Dedifferentiated amniotic fluid mesenchymal stem cell (primary cell): ENCODE data around the gene CLEC20A.

Experiments used
- DNase-seq: peaks from one replicate; pipeline ENCODE4 v3.0.0-alpha.2; 2016; ENCODE audit errors: extremely low spot score

Gene CLEC20A

GRCh38 chr1:178500091-178500770 lies 3.5 kb upstream of the CLEC20A start:
- DNase-seq = no peak

DNA sequence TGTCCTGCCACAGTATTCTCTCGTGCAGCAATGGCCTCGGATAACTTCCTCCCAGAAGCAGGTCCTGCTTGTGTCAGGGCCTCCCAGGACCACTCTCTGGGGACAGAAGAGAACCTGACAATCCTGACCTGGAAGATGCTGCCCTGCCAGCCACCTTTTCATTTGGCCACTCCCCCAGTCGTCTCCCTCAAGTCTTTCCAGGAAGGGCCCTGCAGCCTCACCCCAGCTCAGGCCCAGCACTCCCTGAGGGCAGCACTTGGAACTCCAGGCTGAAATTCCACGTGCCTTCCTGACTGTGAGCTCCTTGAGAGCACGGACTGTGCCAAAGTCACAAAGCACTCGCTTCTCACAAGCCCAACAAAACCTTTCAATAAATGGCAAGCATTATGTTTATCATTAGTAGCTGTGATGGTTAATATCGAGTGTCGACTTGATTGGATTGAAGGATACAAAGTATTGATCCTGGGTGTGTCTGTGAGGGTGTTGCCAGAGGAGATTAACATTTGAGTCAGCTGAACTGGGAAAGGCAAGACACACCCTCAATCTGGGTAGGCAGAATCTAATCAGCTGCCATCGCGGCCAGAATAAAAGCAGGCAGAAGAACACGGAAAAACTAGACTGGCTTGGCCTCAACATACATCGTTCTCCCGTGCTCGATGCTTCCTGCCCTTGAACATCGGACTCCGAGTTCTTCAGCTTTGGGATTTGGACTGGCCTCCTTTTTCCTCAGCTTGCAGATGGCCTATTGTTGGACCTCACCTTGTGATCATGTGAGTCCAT lies 2.3 kb upstream of the CLEC20A start:
- no peak for DNase-seq

GRCh38 chr1:178497903-178498478 lies 1.2 kb upstream of the CLEC20A start:
- no peak for DNase-seq

DNA sequence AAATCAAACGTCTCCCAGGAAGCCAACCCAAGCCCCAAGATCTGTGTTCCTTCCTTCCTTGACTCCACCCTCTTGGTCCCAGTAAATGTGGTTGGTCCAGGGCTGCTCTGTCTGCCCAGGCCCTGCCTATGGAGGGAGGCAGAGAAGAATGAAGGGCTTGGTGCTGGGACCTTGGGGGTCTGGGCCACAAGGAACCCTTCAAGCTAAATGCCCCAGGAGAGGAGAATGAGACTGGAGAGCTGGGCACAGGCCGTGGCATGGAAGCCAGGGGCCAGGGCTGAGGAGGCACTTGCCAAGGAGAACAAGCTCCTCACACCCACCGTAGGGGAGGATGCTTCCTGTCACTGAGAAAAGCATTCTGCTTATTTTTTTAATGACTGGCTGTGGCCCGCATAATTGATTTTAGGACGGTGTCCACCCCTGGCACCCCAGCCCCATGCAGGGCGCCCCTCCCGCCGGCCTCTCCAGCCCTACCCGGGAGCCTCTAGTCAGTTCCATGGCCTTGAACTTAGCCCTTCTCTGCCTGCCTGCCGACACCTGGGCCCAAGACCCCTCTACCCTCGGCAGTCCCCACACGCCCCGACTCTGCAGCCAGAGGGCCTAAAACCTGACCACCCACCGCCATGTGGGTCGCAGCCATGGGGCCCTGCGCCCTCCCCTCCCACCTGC lies 889 bp downstream of the CLEC20A start:
- DNase-seq = no peak

GRCh38 chr1:178495158-178495557 lies 1.6 kb downstream of the CLEC20A start:
- no peak for DNase-seq

GRCh38 chr1:178494569-178494971 lies 2.2 kb downstream of the CLEC20A start:
- no peak for DNase-seq

- DNase-seq = no peak
Measured at GRCh38 chr1:178493301-178493741, 3.4 kb downstream of the CLEC20A start.

DNA sequence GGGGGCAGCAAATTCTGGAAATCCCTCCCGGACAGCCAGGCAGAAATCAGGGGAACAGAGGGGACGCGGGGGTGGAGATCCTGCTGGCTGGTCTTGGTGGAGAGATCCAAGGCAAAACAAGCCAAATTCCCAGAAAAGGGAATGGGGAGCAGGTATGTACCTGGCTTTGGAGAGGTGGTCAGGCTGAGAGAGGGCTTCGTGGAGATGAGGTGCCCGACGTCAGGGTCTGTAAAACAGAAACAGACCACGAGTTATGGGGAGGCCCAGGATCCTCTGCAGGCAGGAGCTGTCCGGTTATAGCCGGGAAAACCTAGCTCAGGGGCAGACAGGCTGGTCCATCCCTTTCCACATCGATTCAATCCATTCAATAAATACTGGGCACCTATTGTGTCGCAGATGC lies 4.4 kb downstream of the CLEC20A start:
- no peak for DNase-seq

GRCh38 chr1:178491721-178492120 lies 5.0 kb downstream of the CLEC20A start:
- DNase-seq = no peak

DNA sequence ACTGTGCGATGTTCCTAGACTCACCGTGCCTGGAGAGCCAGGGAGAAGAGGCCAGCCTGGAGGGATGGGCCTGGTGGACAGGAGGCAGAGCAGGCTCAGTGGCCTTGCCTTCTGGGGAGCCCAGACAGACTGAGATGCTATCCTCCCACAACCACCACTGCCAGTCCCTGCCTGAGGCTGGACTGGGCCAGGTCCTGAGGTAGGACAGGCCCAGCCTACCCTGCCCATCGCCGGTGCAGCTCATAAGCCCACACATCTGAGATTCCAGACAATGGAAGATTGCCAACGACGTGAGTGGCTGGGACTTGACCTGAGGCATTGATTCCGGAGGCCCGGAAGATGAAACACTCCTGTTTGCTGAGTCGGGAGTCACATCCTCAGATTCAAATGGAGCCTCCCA lies 5.8 kb downstream of the CLEC20A start:
- DNase-seq = no peak

DNA sequence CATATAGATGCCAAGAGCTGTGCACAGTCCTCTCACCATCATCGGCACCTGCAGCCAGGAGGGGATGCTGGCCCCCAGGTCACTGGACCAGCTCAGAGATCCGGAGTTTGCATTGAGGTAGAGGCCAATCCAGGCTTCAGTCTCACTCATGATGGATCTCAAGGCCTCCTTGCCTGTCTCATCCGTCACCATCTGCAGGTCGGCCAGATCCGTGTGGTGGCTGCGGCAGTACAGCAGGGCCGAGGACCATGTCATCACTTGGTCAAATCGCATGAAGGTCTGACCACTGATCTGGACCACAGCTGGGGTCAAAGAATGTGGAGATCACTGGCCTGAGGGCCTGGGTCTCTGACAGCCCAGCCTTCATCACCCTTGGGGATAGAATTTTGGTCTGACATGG lies 6.6 kb downstream of the CLEC20A start:
- DNase-seq = no peak

DNA sequence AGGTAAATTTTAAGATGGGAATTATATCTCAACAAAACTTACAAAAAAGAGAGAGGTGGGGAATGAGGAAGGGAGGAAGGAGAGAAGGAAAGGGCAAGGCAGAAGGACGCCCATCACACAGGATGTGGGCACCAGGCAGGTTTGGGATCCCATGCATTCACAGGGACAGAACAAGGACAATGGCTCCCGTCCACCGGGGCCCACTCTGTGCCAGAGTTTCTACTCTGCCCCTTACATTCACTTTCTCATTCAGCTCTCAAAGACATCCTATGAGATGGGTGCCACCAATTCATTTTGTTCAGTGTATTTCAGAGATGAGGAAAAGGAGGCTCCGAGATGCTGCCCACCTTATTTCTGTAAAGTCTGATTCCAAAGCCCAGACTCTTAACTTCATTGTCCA lies 7.4 kb downstream of the CLEC20A start:
- DNase-seq = no peak

- no peak for DNase-seq
Measured at GRCh38 chr1:178488393-178488792, 8.4 kb downstream of the CLEC20A start.

DNA sequence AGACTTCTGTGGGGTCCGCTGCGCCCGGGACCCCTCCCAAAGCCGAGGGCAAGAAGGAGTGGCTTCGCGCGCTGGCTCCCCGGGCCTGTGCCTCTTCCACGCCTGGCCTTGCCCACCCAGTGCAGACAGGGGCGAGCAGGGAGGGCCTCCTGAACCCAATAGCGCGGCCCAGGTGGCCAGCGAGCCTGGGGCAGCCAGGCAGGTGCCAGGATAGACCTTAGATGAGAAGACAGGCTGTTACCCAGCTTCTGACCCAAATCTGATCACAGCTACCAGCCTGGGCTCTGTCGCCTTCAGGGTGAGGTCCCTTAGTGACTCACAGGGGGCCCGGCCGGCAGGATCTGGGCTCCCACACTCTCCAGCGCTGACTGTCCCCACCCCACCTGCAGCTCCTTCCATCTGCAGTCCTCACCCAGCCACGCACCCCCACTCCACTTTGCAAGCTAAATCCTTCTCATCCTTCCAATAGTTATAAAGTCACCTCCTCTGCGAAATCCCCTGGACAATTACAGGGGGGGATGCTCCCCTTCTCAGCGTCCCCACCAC lies 9.6 kb downstream of the CLEC20A start:
- DNase-seq = no peak

DNA sequence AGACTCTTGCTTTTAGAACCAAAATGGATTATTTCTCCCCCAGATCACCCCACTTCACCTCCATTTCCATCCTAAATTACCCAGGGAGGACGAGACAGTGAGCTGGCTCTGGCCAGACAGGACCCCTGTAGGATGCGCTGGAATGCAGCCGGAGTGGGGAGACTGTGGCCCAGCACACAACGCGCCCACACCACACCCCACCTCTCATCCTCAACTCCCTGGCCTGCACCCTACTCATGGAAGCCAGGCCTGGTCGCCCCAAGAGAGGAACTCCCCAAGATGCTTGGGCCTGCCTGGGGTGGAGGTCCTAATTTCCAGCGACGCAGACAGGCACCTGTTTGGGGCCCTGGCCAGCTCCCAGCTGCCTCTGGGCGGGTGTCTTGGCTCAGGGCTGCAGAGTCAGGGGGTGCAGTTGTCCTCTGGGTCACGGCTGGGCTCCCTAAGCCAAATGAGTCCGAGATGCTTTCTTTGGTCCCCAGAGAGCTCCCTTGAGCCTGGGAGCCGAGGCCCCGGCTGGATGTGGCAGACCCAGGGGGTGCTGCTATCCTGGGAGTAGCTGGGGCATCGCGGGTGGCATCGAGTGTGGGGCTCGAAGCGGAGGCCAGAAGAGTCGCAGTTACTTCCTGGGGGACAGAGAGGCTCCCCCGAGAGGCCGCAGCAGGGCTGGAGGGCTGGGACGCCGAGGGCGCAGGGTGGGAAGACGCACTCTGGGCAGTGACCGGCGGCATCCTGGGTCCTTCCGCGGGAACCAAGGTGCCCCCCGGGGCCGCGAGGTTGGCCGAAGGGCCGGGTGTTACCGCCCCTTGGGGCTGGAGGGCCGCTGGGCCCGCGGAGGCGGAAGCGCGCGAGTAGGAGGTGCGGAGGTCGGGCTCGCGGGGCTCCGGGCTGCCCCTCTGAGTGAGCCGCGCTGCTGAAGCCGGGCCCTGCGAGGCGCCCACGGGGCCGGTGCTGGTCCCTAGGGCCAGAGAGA lies 10.4 kb downstream of the CLEC20A start:
- no peak for DNase-seq

DNA sequence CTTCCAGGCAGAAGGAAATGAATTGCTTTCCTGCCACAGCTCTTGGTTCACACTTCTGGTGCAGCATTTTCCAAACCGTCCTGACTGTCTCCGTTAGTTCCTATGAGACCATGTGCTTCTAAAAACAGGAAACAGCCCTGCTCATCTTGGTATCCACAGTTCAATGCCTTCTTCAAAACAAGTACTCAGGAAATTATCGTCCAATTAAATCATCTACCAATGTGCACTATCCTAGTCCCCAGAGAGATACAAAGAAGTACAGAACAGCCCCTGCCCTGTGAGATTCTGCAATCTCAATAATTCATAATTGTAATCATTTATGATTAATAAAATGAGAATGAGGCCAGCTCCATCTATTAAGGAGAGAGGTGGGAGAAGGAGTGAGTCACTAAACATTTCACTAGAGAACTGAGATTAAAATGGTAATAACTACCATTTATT lies 11.2 kb downstream of the CLEC20A start:
- no peak for DNase-seq

DNA sequence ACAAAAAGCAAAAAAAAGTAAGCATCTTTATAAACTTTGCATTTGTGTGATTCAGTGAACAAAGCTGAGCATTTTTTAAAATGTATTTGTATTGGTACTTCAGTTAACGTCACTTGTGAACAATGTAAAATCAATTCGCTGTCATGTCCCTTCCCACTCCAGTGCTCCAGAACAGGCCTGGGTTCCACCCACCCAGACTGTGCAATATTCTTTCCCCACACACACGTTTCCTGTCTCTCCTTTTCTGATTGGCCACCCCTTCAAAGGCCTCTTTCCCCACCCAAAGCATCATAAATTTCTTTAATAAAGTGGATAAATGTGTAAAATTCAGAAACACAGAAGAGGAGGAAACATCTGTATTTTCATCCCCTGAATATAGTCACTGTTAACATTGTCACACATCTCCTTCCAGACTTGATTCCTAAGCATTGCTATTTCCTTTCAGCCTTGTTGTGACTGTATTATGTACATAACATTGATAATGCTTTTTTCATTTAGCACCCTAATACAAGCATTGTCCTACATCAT lies 12.0 kb downstream of the CLEC20A start:
- no peak for DNase-seq

- DNase-seq = no peak
Measured at GRCh38 chr1:178483251-178483957, 13.4 kb downstream of the CLEC20A start.

GRCh38 chr1:178477841-178478240 lies 18.9 kb downstream of the CLEC20A start:
- DNase-seq = no peak

DNA sequence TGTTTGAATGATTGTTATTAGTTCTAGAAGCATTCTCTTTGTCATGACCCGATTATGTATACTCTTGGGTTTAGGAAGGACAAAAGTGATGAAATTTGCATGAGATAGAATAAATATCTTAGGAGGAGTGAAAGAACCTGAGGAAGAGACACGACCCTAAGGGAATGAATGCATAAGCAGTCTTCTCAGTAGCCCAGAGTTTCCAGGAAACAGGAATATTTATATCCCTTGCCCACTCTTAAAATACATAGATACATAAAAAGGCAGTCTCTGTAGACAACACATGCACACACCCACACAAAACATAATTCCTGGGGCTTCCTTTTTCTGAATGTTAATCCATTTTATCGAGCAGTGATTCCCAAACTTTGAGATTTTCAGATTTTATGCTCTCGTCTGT lies 19.4 kb downstream of the CLEC20A start:
- DNase-seq = no peak
